HEK293 (cell line): ENCODE measurements around the gene SH3RF3.

ENCODE experiments used
- CTCF ChIA-PET: fragments of 350-600 bp; formaldehyde crosslinking; extraction: SDS; loops from one replicate; lab custom pipeline; 2021; ENCODE audit warnings: antibody characterized with exemption; lab: Yijun Ruan, JAX
- POLR2A ChIA-PET: fragments of 300-600 bp; formaldehyde crosslinking; extraction: SDS; loops from one replicate; lab custom pipeline; 2020; ENCODE audit warnings: antibody characterized with exemption, inconsistent platforms; lab: Yijun Ruan, JAX
- H3K27ac ChIP-seq: fragments of 200-500 bp; sonication (Bioruptor generic); 2 replicates; pipeline ENCODE4 v1.5.1; 2014; ENCODE audit warnings: low read depth, low read length, control low read depth, inconsistent platforms; ENCODE audit errors: extremely low read depth
- H3K36me3 ChIP-seq, 2 experiments: fragments of 200-500 bp in 1 of 2; sonication (Bioruptor generic) in 1 of 2; 1 replicate in 1 of 2; 2 replicates in 1 of 2; pipeline ENCODE4 v1.5.1; 2014 to 2017; ENCODE audit warnings: inconsistent platforms in 2 of 2, low read length in 2 of 2; ENCODE audit not compliant: control insufficient read depth in 2 of 2, insufficient read depth in 1 of 2
- H3K4me1 ChIP-seq: fragments of 200-500 bp; sonication (Bioruptor generic); 2 replicates; pipeline ENCODE4 v1.5.1; 2014; ENCODE audit warnings: mild to moderate bottlenecking, low read length, inconsistent platforms; ENCODE audit not compliant: control insufficient read depth, insufficient read depth
- H3K4me3 ChIP-seq: 2 replicates; pipeline ENCODE4 v1.5.1; 2011; ENCODE audit warnings: low read depth, mild to moderate bottlenecking, control low read depth, low read length, moderate library complexity
- H3K9me3 ChIP-seq: fragments of 200-500 bp; sonication (Bioruptor generic); 2 replicates; pipeline ENCODE4 v1.5.1; 2014; ENCODE audit warnings: low read depth, low read length, inconsistent platforms; ENCODE audit not compliant: control insufficient read depth, insufficient read depth
- ELK4 ChIP-seq: IDR thresholded peaks from 2 replicates; pipeline ENCODE4 v1.6.1; 2011; ENCODE audit warnings: mild to moderate bottlenecking, low read depth, low read length, borderline replicate concordance
- REPIN1 ChIP-seq: fragments of 450-650 bp; formaldehyde crosslinking; IDR thresholded peaks from 2 replicates; pipeline ENCODE4 v1.5.1; 2017; ENCODE audit warnings: missing biosample characterization, missing genetic modification characterization, low read depth
- YY1 ChIP-seq: fragments of 450-650 bp; formaldehyde crosslinking; IDR thresholded peaks from 2 replicates; pipeline ENCODE4 v1.5.1; 2018; ENCODE audit warnings: missing biosample characterization, missing genetic modification characterization
- YY2 ChIP-seq: fragments of 450-650 bp; formaldehyde crosslinking; IDR thresholded peaks from 2 replicates; pipeline ENCODE4 v1.5.1; 2016; ENCODE audit warnings: missing biosample characterization, missing genetic modification characterization
- ZFP3 ChIP-seq: fragments of 450-650 bp; formaldehyde crosslinking; IDR thresholded peaks from 2 replicates; pipeline ENCODE4 v1.5.1; 2016; ENCODE audit warnings: low read depth, missing biosample characterization, missing genetic modification characterization
- ZNF132 ChIP-seq: fragments of 450-650 bp; formaldehyde crosslinking; IDR thresholded peaks from 2 replicates; pipeline ENCODE4 v1.5.1; 2017; ENCODE audit warnings: missing biosample characterization, missing genetic modification characterization, borderline replicate concordance
- ZNF221 ChIP-seq: fragments of 450-650 bp; formaldehyde crosslinking; IDR thresholded peaks from 2 replicates; pipeline ENCODE4 v1.5.1; 2017; ENCODE audit warnings: missing biosample characterization, missing genetic modification characterization, borderline replicate concordance
- ZNF239 ChIP-seq: fragments of 450-650 bp; formaldehyde crosslinking; IDR thresholded peaks from 2 replicates; pipeline ENCODE4 v1.5.1; 2016; ENCODE audit warnings: missing biosample characterization, missing genetic modification characterization
- ZNF280C ChIP-seq: fragments of 450-650 bp; formaldehyde crosslinking; IDR thresholded peaks from 2 replicates; pipeline ENCODE4 v1.5.1; 2016; ENCODE audit warnings: missing biosample characterization, missing genetic modification characterization
- ZNF366 ChIP-seq: fragments of 450-650 bp; formaldehyde crosslinking; conservative IDR thresholded peaks from 2 replicates; pipeline ENCODE4 v1.5.1; 2016; ENCODE audit warnings: missing biosample characterization, missing genetic modification characterization
- ZNF48 ChIP-seq: fragments of 450-650 bp; formaldehyde crosslinking; IDR thresholded peaks from 2 replicates; pipeline ENCODE4 v1.5.1; 2016; ENCODE audit warnings: missing biosample characterization, missing genetic modification characterization
- ZNF791 ChIP-seq: fragments of 450-650 bp; formaldehyde crosslinking; IDR thresholded peaks from 2 replicates; pipeline ENCODE4 v1.5.1; 2016; ENCODE audit warnings: missing biosample characterization, missing genetic modification characterization
- TF ChIP-seq, protein P1 (sequence below): fragments of 450-650 bp; formaldehyde crosslinking; IDR thresholded peaks from 2 replicates; pipeline ENCODE4 v1.5.1; 2016; ENCODE audit warnings: missing biosample characterization, missing genetic modification characterization
- TF ChIP-seq, protein P2 (sequence below): fragments of 450-650 bp; formaldehyde crosslinking; conservative IDR thresholded peaks from 2 replicates; pipeline ENCODE4 v1.5.1; 2016; ENCODE audit warnings: low read depth, missing biosample characterization, missing genetic modification characterization
- TF ChIP-seq, protein P3 (sequence below): fragments of 450-650 bp; formaldehyde crosslinking; optimal IDR thresholded peaks from 2 replicates; pipeline ENCODE3; 2016; ENCODE audit warnings: missing biosample characterization, mild to moderate bottlenecking, missing genetic modification characterization

SH3RF3 gene

DNA sequence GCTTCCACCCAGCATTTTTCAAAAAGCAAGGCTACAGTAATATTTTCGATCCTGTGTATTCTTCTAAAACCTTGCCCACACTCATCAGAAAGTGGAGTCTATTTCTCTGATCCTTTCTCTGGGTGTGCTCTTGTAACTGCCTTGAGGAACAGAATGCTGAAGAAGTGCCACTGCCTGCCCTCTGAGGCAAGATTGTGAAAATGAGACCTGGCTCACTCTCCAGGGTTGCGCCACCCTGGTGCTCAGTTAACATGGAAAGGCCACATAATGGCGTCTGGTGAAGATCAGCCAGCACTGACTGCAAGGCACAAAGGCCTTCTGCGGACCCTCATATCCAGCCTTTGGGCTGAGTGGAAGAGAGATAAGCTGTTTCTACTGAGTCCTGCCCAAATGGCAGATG lies 11.2 kb upstream of the SH3RF3 start:
- Histone ChIP-seq H3K36me3 (no peaks in the 10 kb centered on the region), H3K4me1 (no peaks in the 10 kb centered on the region), H3K9me3 (no peaks in the 10 kb centered on the region), H3K4me3 (no peak overlapping the region), H3K27ac (no peak overlapping the region)
- TF ChIP-seq YY2 (tag by site-specific recombination) = no peak
- TF ChIP-seq ZNF132 (tag by site-specific recombination) = no peak
- TF ChIP-seq ZNF366 (tag by site-specific recombination) = no peak
- no peak for TF ChIP-seq ZFP3 (tag by site-specific recombination)
- no peak for TF ChIP-seq YY1
- no peak for TF ChIP-seq ELK4
- no peak for TF ChIP-seq ZNF280C
- ChIA-PET CTCF (no interaction called here), POLR2A (no interaction called here)

DNA sequence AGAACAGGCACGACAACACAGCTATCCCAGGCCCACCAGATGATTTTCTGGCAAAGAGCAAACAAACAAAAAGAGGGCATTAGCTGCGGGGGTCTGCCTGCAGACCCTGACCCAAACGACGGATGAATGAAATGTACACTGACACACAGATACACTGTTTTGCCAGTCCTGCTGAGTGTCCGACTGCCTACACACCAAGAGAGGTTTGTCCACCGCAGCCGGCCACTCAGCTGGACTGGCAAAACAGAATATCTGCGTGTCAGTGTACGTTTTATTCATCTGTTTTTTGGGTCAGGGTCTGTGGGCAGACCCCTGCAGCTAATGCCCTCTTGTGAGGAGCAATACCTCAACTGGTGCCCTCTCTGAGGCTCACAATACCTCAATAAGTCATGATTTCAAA lies 10.7 kb upstream of the SH3RF3 start:
- TF ChIP-seq ZNF239 (no peak), ZNF791 (no peak), REPIN1 (tag by site-specific recombination) (no peak), ZNF48 (tag by site-specific recombination) (no peak), ZNF221 (no peak)
- TF ChIP-seq, protein P1, sequence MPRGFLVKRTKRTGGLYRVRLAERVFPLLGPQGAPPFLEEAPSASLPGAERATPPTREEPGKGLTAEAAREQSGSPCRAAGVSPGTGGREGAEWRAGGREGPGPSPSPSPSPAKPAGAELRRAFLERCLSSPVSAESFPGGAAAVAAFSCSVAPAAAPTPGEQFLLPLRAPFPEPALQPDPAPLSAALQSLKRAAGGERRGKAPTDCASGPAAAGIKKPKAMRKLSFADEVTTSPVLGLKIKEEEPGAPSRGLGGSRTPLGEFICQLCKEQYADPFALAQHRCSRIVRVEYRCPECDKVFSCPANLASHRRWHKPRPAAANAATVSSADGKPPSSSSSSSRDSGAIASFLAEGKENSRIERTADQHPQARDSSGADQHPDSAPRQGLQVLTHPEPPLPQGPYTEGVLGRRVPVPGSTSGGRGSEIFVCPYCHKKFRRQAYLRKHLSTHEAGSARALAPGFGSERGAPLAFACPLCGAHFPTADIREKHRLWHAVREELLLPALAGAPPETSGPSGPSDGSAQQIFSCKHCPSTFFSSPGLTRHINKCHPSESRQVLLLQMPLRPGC (tag by site-specific recombination) = no peak
- TF ChIP-seq, protein P2, sequence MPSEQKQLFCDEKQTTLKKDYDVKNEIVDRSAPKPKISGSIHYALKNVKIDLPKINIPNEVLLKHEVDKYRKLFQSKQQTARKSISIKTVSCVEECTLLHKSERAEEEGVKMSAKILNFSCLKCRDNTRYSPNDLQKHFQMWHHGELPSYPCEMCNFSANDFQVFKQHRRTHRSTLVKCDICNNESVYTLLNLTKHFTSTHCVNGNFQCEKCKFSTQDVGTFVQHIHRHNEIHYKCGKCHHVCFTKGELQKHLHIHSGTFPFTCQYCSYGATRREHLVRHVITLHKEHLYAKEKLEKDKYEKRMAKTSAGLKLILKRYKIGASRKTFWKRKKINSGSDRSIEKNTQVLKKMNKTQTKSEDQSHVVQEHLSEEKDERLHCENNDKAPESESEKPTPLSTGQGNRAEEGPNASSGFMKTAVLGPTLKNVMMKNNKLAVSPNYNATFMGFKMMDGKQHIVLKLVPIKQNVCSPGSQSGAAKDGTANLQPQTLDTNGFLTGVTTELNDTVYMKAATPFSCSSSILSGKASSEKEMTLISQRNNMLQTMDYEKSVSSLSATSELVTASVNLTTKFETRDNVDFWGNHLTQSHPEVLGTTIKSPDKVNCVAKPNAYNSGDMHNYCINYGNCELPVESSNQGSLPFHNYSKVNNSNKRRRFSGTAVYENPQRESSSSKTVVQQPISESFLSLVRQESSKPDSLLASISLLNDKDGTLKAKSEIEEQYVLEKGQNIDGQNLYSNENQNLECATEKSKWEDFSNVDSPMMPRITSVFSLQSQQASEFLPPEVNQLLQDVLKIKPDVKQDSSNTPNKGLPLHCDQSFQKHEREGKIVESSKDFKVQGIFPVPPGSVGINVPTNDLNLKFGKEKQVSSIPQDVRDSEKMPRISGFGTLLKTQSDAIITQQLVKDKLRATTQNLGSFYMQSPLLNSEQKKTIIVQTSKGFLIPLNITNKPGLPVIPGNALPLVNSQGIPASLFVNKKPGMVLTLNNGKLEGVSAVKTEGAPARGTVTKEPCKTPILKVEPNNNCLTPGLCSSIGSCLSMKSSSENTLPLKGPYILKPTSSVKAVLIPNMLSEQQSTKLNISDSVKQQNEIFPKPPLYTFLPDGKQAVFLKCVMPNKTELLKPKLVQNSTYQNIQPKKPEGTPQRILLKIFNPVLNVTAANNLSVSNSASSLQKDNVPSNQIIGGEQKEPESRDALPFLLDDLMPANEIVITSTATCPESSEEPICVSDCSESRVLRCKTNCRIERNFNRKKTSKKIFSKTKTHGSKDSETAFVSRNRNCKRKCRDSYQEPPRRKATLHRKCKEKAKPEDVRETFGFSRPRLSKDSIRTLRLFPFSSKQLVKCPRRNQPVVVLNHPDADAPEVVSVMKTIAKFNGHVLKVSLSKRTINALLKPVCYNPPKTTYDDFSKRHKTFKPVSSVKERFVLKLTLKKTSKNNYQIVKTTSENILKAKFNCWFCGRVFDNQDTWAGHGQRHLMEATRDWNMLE = no peak
- TF ChIP-seq, protein P3, sequence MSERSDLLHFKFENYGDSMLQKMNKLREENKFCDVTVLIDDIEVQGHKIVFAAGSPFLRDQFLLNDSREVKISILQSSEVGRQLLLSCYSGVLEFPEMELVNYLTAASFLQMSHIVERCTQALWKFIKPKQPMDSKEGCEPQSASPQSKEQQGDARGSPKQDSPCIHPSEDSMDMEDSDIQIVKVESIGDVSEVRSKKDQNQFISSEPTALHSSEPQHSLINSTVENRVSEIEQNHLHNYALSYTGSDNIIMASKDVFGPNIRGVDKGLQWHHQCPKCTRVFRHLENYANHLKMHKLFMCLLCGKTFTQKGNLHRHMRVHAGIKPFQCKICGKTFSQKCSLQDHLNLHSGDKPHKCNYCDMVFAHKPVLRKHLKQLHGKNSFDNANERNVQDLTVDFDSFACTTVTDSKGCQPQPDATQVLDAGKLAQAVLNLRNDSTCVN = no peak
- POLR2A ChIA-PET = no interaction called here
- no peaks in the 10 kb centered on the region for H3K4me1 ChIP-seq
- no peak overlapping the region for H3K27ac ChIP-seq
- H3K36me3 ChIP-seq = no peaks in the 10 kb centered on the region
- no peaks in the 10 kb centered on the region for H3K9me3 ChIP-seq
- CTCF ChIA-PET = interaction anchor here (0.5 kb wide), 1 partner anchor 15 kb away, joined by 3 read pairs; no protein-coding TSS in a partner anchor
- no peak overlapping the region for H3K4me3 ChIP-seq
